Smooth muscle cell (in vitro differentiated cells): ENCODE results near the gene LAD1. TPM values are rescaled to one million over a fixed set of nuclear protein-coding genes. Genes with fewer than 3 reads are reported as not detected.

Source experiments
- DNase-seq: peaks from one replicate; lab custom pipeline; 2025; ENCODE audit not compliant: unreplicated experiment; lab: John Stamatoyannopoulos, UW
- H2AFZ ChIP-seq: fragments of 200-600 bp; sonication (generic); 2 replicates; pipeline ENCODE4 v1.6.0; 2016; ENCODE audit warnings: antibody characterized with exemption, low read depth, mild to moderate bottlenecking
- H3F3A ChIP-seq: fragments of 200-600 bp; sonication (generic); 2 replicates; pipeline ENCODE4 v1.6.0; 2017; ENCODE audit warnings: antibody characterized with exemption, low read depth
- H3K27ac ChIP-seq: fragments of 200-600 bp; sonication (generic); 2 replicates; pipeline ENCODE4 v1.5.1; 2016; ENCODE audit warnings: low read depth, mild to moderate bottlenecking
- H3K27me3 ChIP-seq: fragments of 200-600 bp; sonication (generic); 2 replicates; pipeline ENCODE4 v1.6.1; 2016; ENCODE audit warnings: low read depth, mild to moderate bottlenecking
- H3K36me3 ChIP-seq: fragments of 200-600 bp; sonication (generic); 2 replicates; pipeline ENCODE4 v1.5.1; 2016; ENCODE audit warnings: low read depth
- H3K4me1 ChIP-seq: fragments of 200-600 bp; sonication (generic); 2 replicates; pipeline ENCODE4 v1.5.1; 2016; ENCODE audit warnings: low read depth
- H3K4me2 ChIP-seq: fragments of 200-600 bp; sonication (generic); 2 replicates; pipeline ENCODE4 v1.6.0; 2016; ENCODE audit warnings: mild to moderate bottlenecking
- H3K4me3 ChIP-seq: fragments of 200-600 bp; sonication (generic); 2 replicates; pipeline ENCODE4 v1.5.1; 2016; ENCODE audit warnings: mild to moderate bottlenecking
- H3K79me2 ChIP-seq: fragments of 200-600 bp; sonication (generic); 2 replicates; pipeline ENCODE4 v1.6.0; 2016; ENCODE audit warnings: low read depth, mild to moderate bottlenecking
- H3K9ac ChIP-seq: fragments of 200-600 bp; sonication (generic); 2 replicates; pipeline ENCODE4 v1.6.0; 2016; ENCODE audit warnings: low read depth
- H3K9me3 ChIP-seq: fragments of 200-600 bp; sonication (generic); replicated peaks from 2 replicates; pipeline ENCODE4 v1.5.1; 2016; ENCODE audit warnings: low read depth
- H4K20me1 ChIP-seq: fragments of 200-600 bp; sonication (generic); 2 replicates; pipeline ENCODE4 v1.6.0; 2016; ENCODE audit warnings: low read depth
- WGBS: methylation state at CpG from one replicate; pipeline ENCODE4 v1.1.7; 2016; ENCODE audit warnings: low lambda C conversion rate; 5-methylcytosine and 5-hydroxymethylcytosine counted together
- polyA plus RNA-seq: library from polyadenylated mRNA; unstranded; fragments of >200 nt; fragmentation: Nextera tagmentation; extraction: Ambion mirVana; gene quantifications from 2 replicates; pipeline ENCODE4 v1.2.1, GENCODE V29; 2016
- total RNA-seq: library from RNA; depleted of rRNA; stranded (reverse); fragments of >200 nt; gene quantifications from 2 replicates; pipeline ENCODE4 v1.2.3, GENCODE V29; 2014
- TF ChIP-seq, protein P1 (sequence below): fragments of 200-600 bp; sonication (generic); IDR thresholded peaks from 2 replicates; pipeline ENCODE4 v1.5.1; 2017; ENCODE audit warnings: borderline replicate concordance, mild to moderate bottlenecking, antibody characterized with exemption; ENCODE audit not compliant: insufficient read depth, poor library complexity, severe bottlenecking

Gene LAD1
- total and polyA plus RNA-seq, 2 experiments from 2014 or later, result 6.9 to 8.8 TPM

- Histone ChIP-seq H3K79me2 (no peaks in the 10 kb centered on the region), H3F3A (peaks cover 2% of the 10 kb centered on the region), H2AFZ (no peak overlapping the region), H3K4me1 (no peaks in the 10 kb centered on the region), H4K20me1 (no peaks in the 10 kb centered on the region), H3K27ac (no peak overlapping the region), H3K9me3 (no peaks in the 10 kb centered on the region), H3K9ac (no peak overlapping the region), H3K27me3 (no peaks in the 10 kb centered on the region), H3K36me3 (no peaks in the 10 kb centered on the region), H3K4me3 (no peak overlapping the region), H3K4me2 (no peak overlapping the region)
- WGBS, result 96% methylated on average over 8 of the region's 15 CpGs
- no peak for DNase-seq
- TF ChIP-seq, protein P1, sequence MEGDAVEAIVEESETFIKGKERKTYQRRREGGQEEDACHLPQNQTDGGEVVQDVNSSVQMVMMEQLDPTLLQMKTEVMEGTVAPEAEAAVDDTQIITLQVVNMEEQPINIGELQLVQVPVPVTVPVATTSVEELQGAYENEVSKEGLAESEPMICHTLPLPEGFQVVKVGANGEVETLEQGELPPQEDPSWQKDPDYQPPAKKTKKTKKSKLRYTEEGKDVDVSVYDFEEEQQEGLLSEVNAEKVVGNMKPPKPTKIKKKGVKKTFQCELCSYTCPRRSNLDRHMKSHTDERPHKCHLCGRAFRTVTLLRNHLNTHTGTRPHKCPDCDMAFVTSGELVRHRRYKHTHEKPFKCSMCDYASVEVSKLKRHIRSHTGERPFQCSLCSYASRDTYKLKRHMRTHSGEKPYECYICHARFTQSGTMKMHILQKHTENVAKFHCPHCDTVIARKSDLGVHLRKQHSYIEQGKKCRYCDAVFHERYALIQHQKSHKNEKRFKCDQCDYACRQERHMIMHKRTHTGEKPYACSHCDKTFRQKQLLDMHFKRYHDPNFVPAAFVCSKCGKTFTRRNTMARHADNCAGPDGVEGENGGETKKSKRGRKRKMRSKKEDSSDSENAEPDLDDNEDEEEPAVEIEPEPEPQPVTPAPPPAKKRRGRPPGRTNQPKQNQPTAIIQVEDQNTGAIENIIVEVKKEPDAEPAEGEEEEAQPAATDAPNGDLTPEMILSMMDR, result no peak
Observed at GRCh38 chr1:201414051-201414738, 15.1 kb upstream of the LAD1 start.

GRCh38 chr1:201411292-201411691, 12.2 kb upstream of the LAD1 start:
- Histone ChIP-seq H3K9me3 (no peaks in the 10 kb centered on the region), H3K27me3 (no peaks in the 10 kb centered on the region), H4K20me1 (no peaks in the 10 kb centered on the region), H2AFZ (no peak overlapping the region), H3K36me3 (no peaks in the 10 kb centered on the region), H3F3A (peaks cover 2% of the 10 kb centered on the region), H3K4me3 (no peak overlapping the region), H3K79me2 (no peaks in the 10 kb centered on the region), H3K4me1 (no peaks in the 10 kb centered on the region), H3K27ac (no peak overlapping the region), H3K9ac (no peak overlapping the region), H3K4me2 (no peak overlapping the region)
- TF ChIP-seq, protein P1, result no peak
- DNase-seq, result no peak
- WGBS, result 97% methylated on average over 12 of the region's 12 CpGs

- TF ChIP-seq, protein P1, result no peak
- no peak overlapping the region for H3K4me3 ChIP-seq
- no peaks in the 10 kb centered on the region for H3K79me2 ChIP-seq
- DNase-seq, result no peak
- no peaks in the 10 kb centered on the region for H4K20me1 ChIP-seq
- H3K27ac ChIP-seq, result no peak overlapping the region
- H3F3A ChIP-seq, result peaks cover 2% of the 10 kb centered on the region
- H3K27me3 ChIP-seq, result no peaks in the 10 kb centered on the region
- H3K36me3 ChIP-seq, result no peaks in the 10 kb centered on the region
- H3K4me1 ChIP-seq, result no peaks in the 10 kb centered on the region
- no peak overlapping the region for H3K4me2 ChIP-seq
- WGBS, result 56% methylated on average over 8 of the region's 8 CpGs
- H3K9ac ChIP-seq, result no peak overlapping the region
- no peaks in the 10 kb centered on the region for H3K9me3 ChIP-seq
- no peak overlapping the region for H2AFZ ChIP-seq
Observed at GRCh38 chr1:201409440-201409839, 10.3 kb upstream of the LAD1 start.

DNA sequence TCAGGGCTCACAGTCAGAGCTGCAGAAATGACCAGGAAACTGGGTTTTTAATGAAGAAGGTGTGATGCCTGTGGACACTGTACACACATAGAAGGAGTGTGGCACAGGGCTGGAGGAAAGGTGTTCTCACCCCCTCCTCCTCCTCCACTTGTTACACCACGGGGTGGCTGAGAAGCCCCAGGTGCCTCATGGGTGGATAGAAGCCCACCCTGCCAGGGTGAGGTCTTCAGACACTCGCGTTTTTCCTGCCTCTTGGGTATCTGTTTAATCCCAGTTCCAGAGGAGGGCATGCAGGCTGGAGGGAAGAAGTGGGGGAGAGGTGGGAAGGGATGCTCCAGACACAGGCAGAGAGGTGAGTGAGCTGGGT, 9.7 kb upstream of the LAD1 start:
- WGBS, result 75% methylated on average over 3 of the region's 3 CpGs

More for the DNA sequence above, 9.7 kb upstream of the LAD1 start:
- TF ChIP-seq, protein P1, result no peak
- no peaks in the 10 kb centered on the region for H3K27me3 ChIP-seq
- H3K4me3 ChIP-seq, result no peak overlapping the region
- H3K4me2 ChIP-seq, result no peak overlapping the region
- H3K36me3 ChIP-seq, result no peaks in the 10 kb centered on the region
- no peak overlapping the region for H2AFZ ChIP-seq
- H3F3A ChIP-seq, result peaks cover 2% of the 10 kb centered on the region
- H3K27ac ChIP-seq, result no peak overlapping the region
- DNase-seq, result no peak
- no peaks in the 10 kb centered on the region for H3K4me1 ChIP-seq
- H3K79me2 ChIP-seq, result no peaks in the 10 kb centered on the region
- H3K9me3 ChIP-seq, result no peaks in the 10 kb centered on the region
- no peak overlapping the region for H3K9ac ChIP-seq
- no peaks in the 10 kb centered on the region for H4K20me1 ChIP-seq
